Skeletal muscle satellite cell (primary cell): ENCODE measurements around the gene SNX2. TPM values are rescaled to one million over a fixed set of nuclear protein-coding genes. Genes with fewer than 3 reads are reported as not detected.

Experiments
- H3K27me3 ChIP-seq: 2 replicates; pipeline ENCODE4 v1.7.0; 2013; ENCODE audit warnings: low read length; ENCODE audit not compliant: control insufficient read depth, insufficient read depth
- H3K36me3 ChIP-seq: 2 replicates; pipeline ENCODE4 v1.7.0; 2013; ENCODE audit warnings: mild to moderate bottlenecking, control low read depth, low read length; ENCODE audit not compliant: insufficient read depth
- H3K4me1 ChIP-seq: 2 replicates; pipeline ENCODE4 v1.7.0; 2013; ENCODE audit warnings: low read length; ENCODE audit not compliant: control insufficient read depth, insufficient read depth
- H3K4me2 ChIP-seq: 2 replicates; pipeline ENCODE4 v1.7.0; 2013; ENCODE audit warnings: mild to moderate bottlenecking, low read length
- H3K4me3 ChIP-seq: 2 replicates; pipeline ENCODE4 v1.7.0; 2013; ENCODE audit warnings: low read length
- H3K9ac ChIP-seq: 2 replicates; pipeline ENCODE4 v1.7.0; 2013; ENCODE audit warnings: mild to moderate bottlenecking, low read depth, low read length, moderate library complexity
- H3K9me3 ChIP-seq: replicated peaks from 2 replicates; pipeline ENCODE4 v1.7.0; 2013; ENCODE audit warnings: mild to moderate bottlenecking, control low read depth, low read length
- total RNA-seq: library from RNA; depleted of rRNA; stranded (reverse); fragments of >200 nt; gene quantifications from 2 replicates; pipeline ENCODE4 v1.2.3, GENCODE V29; 2012; rRNA removed

Gene SNX2, protein sequence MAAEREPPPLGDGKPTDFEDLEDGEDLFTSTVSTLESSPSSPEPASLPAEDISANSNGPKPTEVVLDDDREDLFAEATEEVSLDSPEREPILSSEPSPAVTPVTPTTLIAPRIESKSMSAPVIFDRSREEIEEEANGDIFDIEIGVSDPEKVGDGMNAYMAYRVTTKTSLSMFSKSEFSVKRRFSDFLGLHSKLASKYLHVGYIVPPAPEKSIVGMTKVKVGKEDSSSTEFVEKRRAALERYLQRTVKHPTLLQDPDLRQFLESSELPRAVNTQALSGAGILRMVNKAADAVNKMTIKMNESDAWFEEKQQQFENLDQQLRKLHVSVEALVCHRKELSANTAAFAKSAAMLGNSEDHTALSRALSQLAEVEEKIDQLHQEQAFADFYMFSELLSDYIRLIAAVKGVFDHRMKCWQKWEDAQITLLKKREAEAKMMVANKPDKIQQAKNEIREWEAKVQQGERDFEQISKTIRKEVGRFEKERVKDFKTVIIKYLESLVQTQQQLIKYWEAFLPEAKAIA
- 59.8 and 64.9 TPM in 2 replicates for total RNA-seq

DNA sequence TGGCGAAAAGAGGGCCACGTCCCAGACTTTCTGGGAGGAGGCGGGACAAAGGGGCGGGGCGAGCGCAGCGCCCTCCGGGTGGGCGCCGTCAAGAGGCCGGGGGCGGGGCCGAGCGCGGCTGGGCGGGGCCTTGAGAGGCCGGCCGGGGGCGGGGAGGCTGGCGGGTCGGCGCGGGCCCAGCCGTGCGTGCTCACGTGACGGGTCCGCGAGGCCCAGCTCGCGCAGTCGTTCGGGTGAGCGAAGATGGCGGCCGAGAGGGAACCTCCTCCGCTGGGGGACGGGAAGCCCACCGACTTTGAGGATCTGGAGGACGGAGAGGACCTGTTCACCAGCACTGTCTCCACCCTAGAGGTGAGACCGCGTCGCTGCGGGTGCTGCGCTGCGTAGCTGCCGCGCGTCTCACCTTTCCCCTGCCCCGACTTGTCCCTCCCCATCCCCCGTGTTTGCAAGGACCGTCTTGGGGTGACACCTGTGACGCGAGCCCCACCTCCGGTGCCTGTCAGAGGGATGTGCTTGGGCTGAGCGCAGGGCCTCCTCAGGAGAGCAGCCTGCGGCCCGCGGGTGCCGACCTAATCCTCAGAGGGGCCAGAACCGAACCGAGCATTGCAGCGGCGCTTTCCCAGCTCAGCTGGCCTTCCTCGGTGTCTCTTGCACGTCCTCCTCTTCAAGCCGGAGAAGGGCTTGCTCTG lies at the start of gene SNX2:
TSS of gene SNX2 (plus strand) at position 220 of the 689 bp plus-strand sequence. CDS start at position 244, 24 bp downstream.
- Histone ChIP-seq H3K4me1 (peaks cover 15% of the 10 kb centered on the region), H3K4me3 (peak within 1 kb of the TSS; percentile 100), H3K27me3 (peaks cover 5% of the 10 kb centered on the region)

DNA sequence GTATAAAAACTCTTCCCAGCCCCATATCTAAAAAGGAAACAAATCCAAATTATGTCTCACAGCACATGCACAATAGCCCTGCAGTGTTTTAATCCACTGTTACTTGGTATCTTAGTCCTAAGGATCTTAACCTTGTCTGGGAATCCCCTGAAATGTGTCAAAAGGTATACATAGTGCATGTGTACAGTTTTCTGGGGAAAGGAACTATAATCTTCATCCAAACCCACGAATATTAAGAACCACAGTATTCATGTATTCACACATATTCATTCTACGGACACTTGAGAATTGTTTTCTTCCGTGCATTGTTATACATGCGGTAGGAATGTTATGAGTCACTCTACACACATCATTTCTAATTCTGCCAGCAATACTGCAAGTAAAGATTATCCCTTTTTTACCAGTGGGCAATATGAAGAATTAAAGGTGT lies 47.8 kb upstream of the SNX2 start:
- Histone ChIP-seq H3K4me3 (peak overlapping the region; percentile 21), H3K36me3 (no peaks in the 10 kb centered on the region), H3K27me3 (no peaks in the 10 kb centered on the region), H3K9me3 (no peaks in the 10 kb centered on the region), H3K4me1 (peaks cover 20% of the 10 kb centered on the region), H3K4me2 (peak overlapping the region; percentile 71), H3K9ac (no peak overlapping the region)

More for the DNA sequence above, at the start of gene SNX2:
- H3K9me3 ChIP-seq, result no peaks in the 10 kb centered on the region
- H3K9ac ChIP-seq, result peak within 1 kb of the TSS; percentile 91
- H3K36me3 ChIP-seq, result no peaks in the 10 kb centered on the region
- peak within 1 kb of the TSS; percentile 86 for H3K4me2 ChIP-seq

GRCh38 chr5:122730037-122730436 lies 44.8 kb upstream of the SNX2 start:
- Histone ChIP-seq H3K4me2 (no peak overlapping the region), H3K27me3 (no peaks in the 10 kb centered on the region), H3K36me3 (no peaks in the 10 kb centered on the region), H3K9me3 (no peaks in the 10 kb centered on the region), H3K4me3 (no peak overlapping the region), H3K9ac (no peak overlapping the region), H3K4me1 (peaks cover 9% of the 10 kb centered on the region)

GRCh38 chr5:122730456-122730855 lies 44.4 kb upstream of the SNX2 start:
- Histone ChIP-seq H3K9me3 (no peaks in the 10 kb centered on the region), H3K4me3 (no peak overlapping the region), H3K36me3 (no peaks in the 10 kb centered on the region), H3K9ac (no peak overlapping the region), H3K27me3 (no peaks in the 10 kb centered on the region), H3K4me2 (no peak overlapping the region), H3K4me1 (peaks cover 9% of the 10 kb centered on the region)

- Histone ChIP-seq H3K27me3 (no peaks in the 10 kb centered on the region), H3K4me2 (no peak overlapping the region), H3K9me3 (no peaks in the 10 kb centered on the region), H3K9ac (no peak overlapping the region), H3K36me3 (no peaks in the 10 kb centered on the region), H3K4me1 (no peaks in the 10 kb centered on the region), H3K4me3 (no peak overlapping the region)
These were observed 38.6 kb upstream of the SNX2 start for GRCh38 chr5:122736086-122736845.

- Histone ChIP-seq H3K4me1 (no peaks in the 10 kb centered on the region), H3K27me3 (no peaks in the 10 kb centered on the region), H3K4me3 (no peak overlapping the region), H3K9me3 (no peaks in the 10 kb centered on the region), H3K36me3 (no peaks in the 10 kb centered on the region), H3K9ac (no peak overlapping the region), H3K4me2 (no peak overlapping the region)
These were observed 36.8 kb upstream of the SNX2 start for GRCh38 chr5:122738088-122738487.

- Histone ChIP-seq H3K4me1 (no peaks in the 10 kb centered on the region), H3K9me3 (no peaks in the 10 kb centered on the region), H3K36me3 (no peaks in the 10 kb centered on the region), H3K27me3 (no peaks in the 10 kb centered on the region), H3K9ac (no peak overlapping the region), H3K4me2 (no peak overlapping the region), H3K4me3 (no peak overlapping the region)
These were observed 33.2 kb upstream of the SNX2 start for GRCh38 chr5:122741681-122742080.

DNA sequence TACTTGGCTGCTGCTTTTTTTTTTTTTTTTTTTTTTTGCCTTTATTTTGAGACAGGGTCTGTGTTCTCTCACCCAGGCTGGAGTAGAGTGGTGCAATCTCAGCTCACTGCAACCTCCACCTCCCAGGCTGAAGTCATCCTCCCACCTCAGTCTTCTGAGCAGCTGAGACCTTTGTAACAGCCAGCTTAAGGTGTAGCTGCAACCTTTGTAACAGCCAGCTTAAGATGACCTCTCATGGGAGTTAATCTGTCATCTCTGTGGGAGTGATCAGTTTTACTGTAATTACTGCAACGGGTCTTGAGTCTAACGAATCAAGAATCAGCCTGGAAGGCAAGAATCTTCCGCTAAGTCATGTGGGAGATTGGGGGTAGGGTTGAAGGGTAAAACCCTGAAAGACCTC lies 31.6 kb upstream of the SNX2 start:
- Histone ChIP-seq H3K4me3 (no peak overlapping the region), H3K27me3 (no peaks in the 10 kb centered on the region), H3K4me1 (no peaks in the 10 kb centered on the region), H3K9me3 (no peaks in the 10 kb centered on the region), H3K36me3 (no peaks in the 10 kb centered on the region), H3K9ac (no peak overlapping the region), H3K4me2 (no peak overlapping the region)

GRCh38 chr5:122745597-122745996 lies 29.3 kb upstream of the SNX2 start:
- Histone ChIP-seq H3K4me3 (no peak overlapping the region), H3K4me2 (no peak overlapping the region), H3K9ac (no peak overlapping the region), H3K4me1 (no peaks in the 10 kb centered on the region), H3K27me3 (no peaks in the 10 kb centered on the region), H3K9me3 (no peaks in the 10 kb centered on the region), H3K36me3 (no peaks in the 10 kb centered on the region)

- no peak overlapping the region for H3K9ac ChIP-seq
- H3K4me3 ChIP-seq, result no peak overlapping the region
- no peaks in the 10 kb centered on the region for H3K27me3 ChIP-seq
- no peaks in the 10 kb centered on the region for H3K36me3 ChIP-seq
- no peaks in the 10 kb centered on the region for H3K9me3 ChIP-seq
- H3K4me2 ChIP-seq, result no peak overlapping the region
- peaks cover 12% of the 10 kb centered on the region for H3K4me1 ChIP-seq
These were observed 25.0 kb upstream of the SNX2 start for GRCh38 chr5:122749886-122750285.

DNA sequence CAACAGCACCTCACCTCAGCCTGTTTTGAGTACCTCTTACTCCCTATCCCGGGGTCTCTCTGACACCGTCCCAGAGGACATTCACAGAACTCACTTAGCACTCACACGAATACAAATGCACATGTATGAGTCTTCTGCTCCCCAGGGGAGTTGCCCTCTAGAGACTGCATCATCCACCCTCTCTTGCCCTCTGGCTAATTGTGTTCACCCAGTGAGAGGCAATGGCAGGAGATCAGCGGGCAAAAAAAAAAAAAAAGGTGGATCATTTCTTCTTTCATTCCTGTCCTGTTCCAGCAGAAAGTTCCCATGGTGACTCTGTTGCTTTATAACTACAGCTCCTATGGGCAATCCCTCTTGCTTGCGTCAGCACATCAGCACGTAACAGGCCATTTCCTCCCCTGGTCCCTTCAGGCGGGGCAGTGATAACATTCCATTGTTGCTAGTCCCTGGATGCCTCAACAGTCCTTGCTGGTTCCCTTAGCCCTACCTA lies 23.5 kb upstream of the SNX2 start:
- no peaks in the 10 kb centered on the region for H3K9me3 ChIP-seq
- H3K4me1 ChIP-seq, result peaks cover 21% of the 10 kb centered on the region
- H3K9ac ChIP-seq, result no peak overlapping the region
- no peak overlapping the region for H3K4me2 ChIP-seq
- H3K27me3 ChIP-seq, result no peaks in the 10 kb centered on the region
- no peak overlapping the region for H3K4me3 ChIP-seq
- no peaks in the 10 kb centered on the region for H3K36me3 ChIP-seq
